Stomach (tissue), 9 donors: ENCODE data around the gene ATP5MC2. TPM values are rescaled to one million over a fixed set of nuclear protein-coding genes. Genes with fewer than 3 reads are reported as not detected.

Experiments used
- DNase-seq, 2 donors: peaks; one replicate each; pipeline versions ENCODE4 v3.0.0 to v3.0.0-alpha.2; 2013 to 2019
- H3K27ac ChIP-seq, 5 donors: fragments of 200-600 bp in 4 of 5; sonication (generic) in 4 of 5; one replicate each; pipeline ENCODE4 v1.5.1; 2013 to 2019; ENCODE audit warnings: mild to moderate bottlenecking in 1 of 5, moderate library complexity in 1 of 5
- H3K27me3 ChIP-seq, 3 donors: fragments of 200-600 bp; sonication (generic); one replicate each; pipeline ENCODE4 v1.5.1; 2017 to 2019; ENCODE audit warnings: mixed run types in 1 of 3
- H3K36me3 ChIP-seq, 4 donors: fragments of 200-600 bp; sonication (generic); 1 replicate in 3 of 4; 2 replicates in 1 of 4; pipeline ENCODE4 v1.5.1; 2016 to 2019
- H3K4me1 ChIP-seq, 4 donors: fragments of 200-600 bp; sonication (generic); one replicate each; pipeline ENCODE4 v1.5.1; 2016 to 2019
- H3K4me3 ChIP-seq, 4 donors: fragments of 200-600 bp; sonication (generic) in 3 of 4; one replicate each; pipeline ENCODE4 v1.5.1; 2016 to 2019; ENCODE audit warnings: mild to moderate bottlenecking in 1 of 4
- H3K9me3 ChIP-seq, 4 donors: fragments of 200-600 bp; sonication (generic); one replicate each; pipeline ENCODE4 v1.5.1; 2016 to 2019
- EP300 ChIP-seq: sonication (generic); formaldehyde crosslinking; IDR thresholded peaks from one replicate; pipeline ENCODE4 v1.6.1; 2017; ENCODE audit warnings: antibody characterized with exemption
- POLR2A ChIP-seq, 4 donors: fragments of 450-650 bp; IDR thresholded peaks; one replicate each; pipeline ENCODE4 v1.6.1; 2016; ENCODE audit warnings: antibody characterized with exemption in 4 of 4, control low read depth in 2 of 4, mild to moderate bottlenecking in 1 of 4, moderate library complexity in 1 of 4
- POLR2AphosphoS5 ChIP-seq, 3 donors: sonication (generic); formaldehyde crosslinking; IDR thresholded peaks; one replicate each; pipeline ENCODE4 v1.6.1; 2016; ENCODE audit warnings: antibody characterized with exemption in 3 of 3
- WGBS, 5 donors: extraction: QIAGEN DNeasy Blood & Tissue Kit in 3 of 5; methylation state at CpG; one replicate each; pipeline versions ENCODE4 v1.1.5 to v1.1.7; 2013 to 2018; 5-methylcytosine and 5-hydroxymethylcytosine counted together
- intact Hi-C: fragments of 100-400 bp; cut with DNase I; formaldehyde crosslinking; loops from one replicate; pipeline ENCODE4 v1.15.1; 2023; ENCODE audit warnings: low total_unique reads
- polyA plus RNA-seq, 3 donors: library from polyadenylated mRNA; stranded (reverse); fragments of 200-250 nt; gene quantifications; one replicate each; pipeline ENCODE4 v1.2.3, GENCODE V29; 2013
- total RNA-seq, 5 donors: library from RNA; depleted of rRNA; stranded (reverse); fragments of >200 nt; gene quantifications; one replicate each; pipeline versions ENCODE4 v1.1.0 to v1.2.3, GENCODE V29; 2014 to 2016
- TF ChIP-seq, protein P1 (sequence below), 7 experiments: fragments of 450-650 bp in 4 of 7; fragments of 200-600 bp in 3 of 7; sonication (generic) in 3 of 7; IDR thresholded peaks; one replicate each; pipeline ENCODE4 v1.5.1; 2016 to 2019; ENCODE audit warnings: antibody characterized with exemption in 7 of 7, control low read depth in 2 of 7, mild to moderate bottlenecking in 1 of 7
- donor health status: healthy with polysubstance abuse.
- donor health status: Bipolar disorder and iron deficiency.
- donor health status: healthy.

ATP5MC2 gene
- total and polyA plus RNA-seq, 8 donors, result 75.0 to 864 (median 254) TPM

DNA sequence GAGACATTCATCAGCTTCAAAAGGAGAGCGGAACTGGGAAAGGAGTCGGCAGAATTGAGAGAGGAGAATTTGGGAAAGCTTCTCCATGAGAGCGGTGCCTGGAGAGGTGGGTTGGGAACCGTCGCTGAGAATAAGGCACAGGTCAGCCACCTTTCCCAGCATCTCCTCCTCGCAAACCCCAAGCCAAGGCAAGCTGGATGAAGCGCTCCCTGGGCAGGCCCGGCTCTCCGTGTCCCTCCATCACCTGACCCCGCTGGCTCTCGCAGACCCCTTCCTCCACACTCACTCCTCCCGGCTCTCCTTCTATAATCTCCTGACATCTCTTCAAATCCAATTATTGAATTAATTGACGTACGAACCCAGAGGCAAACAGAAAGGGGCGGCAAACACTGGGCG, 18.9 kb upstream of the ATP5MC2 start:
- WGBS, 5 donors, result 32 to 52% (median 40%) methylated on average over 16 of the region's 16 CpGs
- no peak for TF ChIP-seq POLR2AphosphoS5 (IDR thresholded peaks at IDR 0.05)
- TF ChIP-seq, protein P1, sequence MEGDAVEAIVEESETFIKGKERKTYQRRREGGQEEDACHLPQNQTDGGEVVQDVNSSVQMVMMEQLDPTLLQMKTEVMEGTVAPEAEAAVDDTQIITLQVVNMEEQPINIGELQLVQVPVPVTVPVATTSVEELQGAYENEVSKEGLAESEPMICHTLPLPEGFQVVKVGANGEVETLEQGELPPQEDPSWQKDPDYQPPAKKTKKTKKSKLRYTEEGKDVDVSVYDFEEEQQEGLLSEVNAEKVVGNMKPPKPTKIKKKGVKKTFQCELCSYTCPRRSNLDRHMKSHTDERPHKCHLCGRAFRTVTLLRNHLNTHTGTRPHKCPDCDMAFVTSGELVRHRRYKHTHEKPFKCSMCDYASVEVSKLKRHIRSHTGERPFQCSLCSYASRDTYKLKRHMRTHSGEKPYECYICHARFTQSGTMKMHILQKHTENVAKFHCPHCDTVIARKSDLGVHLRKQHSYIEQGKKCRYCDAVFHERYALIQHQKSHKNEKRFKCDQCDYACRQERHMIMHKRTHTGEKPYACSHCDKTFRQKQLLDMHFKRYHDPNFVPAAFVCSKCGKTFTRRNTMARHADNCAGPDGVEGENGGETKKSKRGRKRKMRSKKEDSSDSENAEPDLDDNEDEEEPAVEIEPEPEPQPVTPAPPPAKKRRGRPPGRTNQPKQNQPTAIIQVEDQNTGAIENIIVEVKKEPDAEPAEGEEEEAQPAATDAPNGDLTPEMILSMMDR (IDR thresholded peaks at IDR 0.05), result no peak
- no peak for TF ChIP-seq POLR2A (IDR thresholded peaks at IDR 0.05)
- no peak for TF ChIP-seq EP300
- H3K4me1 ChIP-seq, result peaks cover 18 to 28% (median 27%) of the 10 kb centered on the region in 4 donors
- H3K4me3 ChIP-seq, result peak overlapping the region in 2 of 4 donors; percentile 29 to 38
- H3K36me3 ChIP-seq, result no peaks in the 10 kb centered on the region
- no peaks in the 10 kb centered on the region for H3K9me3 ChIP-seq
- H3K27ac ChIP-seq, result no peak overlapping the region
- no peak for DNase-seq
- H3K27me3 ChIP-seq, result peaks cover 6 to 88% (median 66%) of the 10 kb centered on the region in 3 donors
- intact Hi-C loops, result no loop called here

GRCh38 chr12:53688134-53688533, 12.3 kb upstream of the ATP5MC2 start:
- no peak for DNase-seq
- TF ChIP-seq POLR2AphosphoS5 (IDR thresholded peaks at IDR 0.05) (no peak), EP300 (no peak), POLR2A (IDR thresholded peaks at IDR 0.05) (no peak)
- TF ChIP-seq, protein P1 (IDR thresholded peaks at IDR 0.05), result no peak
- 78 to 90% (median 84%) methylated on average over 4 of the region's 4 CpGs for WGBS, 5 donors
- no peaks in the 10 kb centered on the region for H3K36me3 ChIP-seq
- no peak overlapping the region for H3K27ac ChIP-seq
- H3K4me3 ChIP-seq, result no peak overlapping the region
- peaks cover 0 to 23% (median 6%) of the 10 kb centered on the region in 3 donors for H3K27me3 ChIP-seq
- H3K4me1 ChIP-seq, result peaks cover 0 to 5% (median 0%) of the 10 kb centered on the region in 4 donors
- H3K9me3 ChIP-seq, result no peaks in the 10 kb centered on the region
- intact Hi-C loops, result no loop called here

DNA sequence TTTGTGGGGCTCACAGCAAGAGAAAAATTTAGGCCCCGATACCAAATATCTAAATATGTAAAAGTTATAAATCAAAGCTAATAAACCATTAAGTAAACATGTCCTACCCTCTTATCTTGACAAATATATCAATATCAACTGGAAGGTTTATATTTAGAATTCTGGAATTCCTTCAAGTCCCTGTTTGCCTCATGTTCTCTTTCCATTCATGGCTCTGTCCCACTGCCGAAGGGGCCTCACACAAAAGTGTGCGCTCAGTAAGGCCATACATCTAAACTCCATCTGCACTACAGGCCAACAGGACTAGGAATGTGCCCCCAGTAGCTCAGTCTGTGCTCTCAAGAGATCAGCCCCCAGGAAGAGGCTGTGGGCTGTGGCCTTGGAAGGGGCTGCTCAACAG, 10.6 kb upstream of the ATP5MC2 start:
- WGBS, 5 donors, result 29 to 62% (median 46%) methylated on average over 3 of the region's 3 CpGs
- TF ChIP-seq POLR2A (IDR thresholded peaks at IDR 0.05) (no peak), EP300 (no peak), POLR2AphosphoS5 (IDR thresholded peaks at IDR 0.05) (no peak)
- TF ChIP-seq, protein P1 (IDR thresholded peaks at IDR 0.05), result no peak
- Histone ChIP-seq H3K27me3 (peaks cover 0 to 8% (median 0%) of the 10 kb centered on the region in 3 donors), H3K9me3 (no peaks in the 10 kb centered on the region), H3K4me1 (peaks cover 0 to 5% (median 0%) of the 10 kb centered on the region in 4 donors), H3K4me3 (no peak overlapping the region), H3K36me3 (no peaks in the 10 kb centered on the region), H3K27ac (no peak overlapping the region)
- DNase-seq, result no peak
- intact Hi-C loops, result no loop called here

DNA sequence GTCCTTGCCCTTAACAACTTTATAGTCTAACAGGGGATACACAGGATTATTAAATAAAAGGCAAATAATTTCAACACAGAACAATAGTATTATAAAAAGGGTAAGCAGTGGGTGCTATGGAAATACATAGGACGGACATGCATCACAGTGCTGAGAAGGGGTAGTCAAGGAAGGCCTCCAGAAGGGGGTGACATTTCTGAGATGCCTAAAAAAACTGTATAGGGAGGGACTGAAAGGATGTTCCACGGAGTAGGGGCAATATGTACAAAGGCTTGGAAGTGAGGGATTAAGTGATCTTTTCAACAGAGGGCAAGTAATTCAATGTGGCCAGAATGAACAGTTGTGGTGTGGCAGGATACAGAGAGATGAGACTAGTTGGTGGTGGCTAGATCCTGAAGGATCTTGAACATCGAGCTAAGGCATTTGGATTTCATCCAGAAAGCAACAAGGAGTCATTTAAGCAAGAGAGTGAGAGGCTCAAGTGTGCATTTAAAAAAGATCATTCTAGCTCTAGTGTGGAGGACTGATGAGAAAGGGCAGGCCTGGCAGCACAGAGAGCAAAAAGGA, 8.9 kb upstream of the ATP5MC2 start:
- TF ChIP-seq EP300 (no peak), POLR2A (IDR thresholded peaks at IDR 0.05) (no peak), POLR2AphosphoS5 (IDR thresholded peaks at IDR 0.05) (no peak)
- TF ChIP-seq, protein P1 (IDR thresholded peaks at IDR 0.05), result no peak
- H3K9me3 ChIP-seq, result no peaks in the 10 kb centered on the region
- no peak overlapping the region for H3K4me3 ChIP-seq
- H3K4me1 ChIP-seq, result peaks cover 0 to 5% (median 0%) of the 10 kb centered on the region in 4 donors
- H3K27ac ChIP-seq, result no peak overlapping the region
- H3K27me3 ChIP-seq, result no peaks in the 10 kb centered on the region
- WGBS, 5 donors, result 68 to 88% (median 79%) methylated on average over 3 of the region's 3 CpGs
- H3K36me3 ChIP-seq, result no peaks in the 10 kb centered on the region
- no peak for DNase-seq
- intact Hi-C loops, result no loop called here
